Activated gamma-delta T cell treated with Interleukin-2 at 50 U/mL for 16 hours (primary cell): ENCODE data around the gene CCNY.

Source experiments
- DNase-seq: peaks from one replicate; pipeline ENCODE4 v3.0.0-alpha.2; 2020

CCNY gene

GRCh38 chr10:35600193-35600592 lies 263.9 kb downstream of the CCNY start:
- no peak for DNase-seq

- DNase-seq = no peak
Measured at GRCh38 chr10:35605191-35605590, 268.9 kb downstream of the CCNY start, which contains the start of gene GJD4. Gene GJD4, plus strand, starts transcription at chr10:35605341. Its CDS starts 227 bp downstream, at chr10:35605568.

GRCh38 chr10:35606430-35606829 lies 270.1 kb downstream of the CCNY start:
- DNase-seq = no peak

GRCh38 chr10:35607475-35608327 lies 271.4 kb downstream of the CCNY start:
- DNase-seq = no peak

GRCh38 chr10:35608328-35608672 lies 272.0 kb downstream of the CCNY start:
- no peak for DNase-seq

GRCh38 chr10:35611750-35612149 lies 275.4 kb downstream of the CCNY start:
- DNase-seq = no peak

- no peak for DNase-seq
Measured at GRCh38 chr10:35612385-35613106, 276.2 kb downstream of the CCNY start.

- no peak for DNase-seq
Measured at GRCh38 chr10:35613107-35613440, 276.8 kb downstream of the CCNY start.

GRCh38 chr10:35613597-35614226 lies 277.4 kb downstream of the CCNY start:
- DNase-seq = no peak

GRCh38 chr10:35614312-35614711 lies 278.0 kb downstream of the CCNY start:
- DNase-seq = no peak
